ENCODE data around the gene TMEM31. TPM values are rescaled to one million over a fixed set of nuclear protein-coding genes. Genes with fewer than 3 reads are reported as not detected.
A peak's percentile ranks its signal among the peaks of the same experiment; 100 is the strongest.

Gene TMEM31, protein sequence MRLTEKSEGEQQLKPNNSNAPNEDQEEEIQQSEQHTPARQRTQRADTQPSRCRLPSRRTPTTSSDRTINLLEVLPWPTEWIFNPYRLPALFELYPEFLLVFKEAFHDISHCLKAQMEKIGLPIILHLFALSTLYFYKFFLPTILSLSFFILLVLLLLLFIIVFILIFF
- total RNA-seq, result not detected

DNA sequence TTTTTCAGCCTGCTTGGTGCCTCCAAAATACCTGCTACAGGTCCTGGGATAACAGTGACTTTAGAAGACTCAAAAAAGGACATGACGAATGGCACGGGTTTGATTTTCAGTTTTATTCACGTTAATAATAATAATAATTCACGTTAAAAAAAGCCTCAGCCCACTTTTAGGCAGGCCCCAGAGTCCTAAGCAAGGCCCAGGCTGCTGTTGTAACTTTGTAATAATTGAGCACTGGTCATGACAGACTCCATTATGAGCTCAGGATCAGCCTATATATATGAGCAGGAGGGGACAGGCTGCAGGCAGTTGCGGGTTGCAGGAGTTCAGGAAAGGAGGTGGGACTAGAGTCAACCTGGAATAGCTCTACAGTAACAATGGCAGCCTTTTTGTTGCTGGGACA is at the start of gene TMEM31:
Gene TMEM31, plus strand, starts transcription at position 301 of the 400 bp plus-strand sequence. CDS start 1,350 bp downstream, outside the sequence.
- H3K36me3 ChIP-seq, result no peaks in the 10 kb centered on the region
- intact Hi-C loops (cut with DNase I), result no loop called here
- no peak for DNase-seq (ENCODE audit: extremely low spot score)
- no peaks in the 10 kb centered on the region for H3K27me3 ChIP-seq
- no peak for TF ChIP-seq POLR2AphosphoS5 (IDR thresholded peaks at IDR 0.05)
- TF ChIP-seq EP300 (IDR thresholded peaks at IDR 0.05), result no peak
- TF ChIP-seq POLR2A (IDR thresholded peaks at IDR 0.05; ENCODE audit: low read depth), result no peak
- TF ChIP-seq, protein P1, sequence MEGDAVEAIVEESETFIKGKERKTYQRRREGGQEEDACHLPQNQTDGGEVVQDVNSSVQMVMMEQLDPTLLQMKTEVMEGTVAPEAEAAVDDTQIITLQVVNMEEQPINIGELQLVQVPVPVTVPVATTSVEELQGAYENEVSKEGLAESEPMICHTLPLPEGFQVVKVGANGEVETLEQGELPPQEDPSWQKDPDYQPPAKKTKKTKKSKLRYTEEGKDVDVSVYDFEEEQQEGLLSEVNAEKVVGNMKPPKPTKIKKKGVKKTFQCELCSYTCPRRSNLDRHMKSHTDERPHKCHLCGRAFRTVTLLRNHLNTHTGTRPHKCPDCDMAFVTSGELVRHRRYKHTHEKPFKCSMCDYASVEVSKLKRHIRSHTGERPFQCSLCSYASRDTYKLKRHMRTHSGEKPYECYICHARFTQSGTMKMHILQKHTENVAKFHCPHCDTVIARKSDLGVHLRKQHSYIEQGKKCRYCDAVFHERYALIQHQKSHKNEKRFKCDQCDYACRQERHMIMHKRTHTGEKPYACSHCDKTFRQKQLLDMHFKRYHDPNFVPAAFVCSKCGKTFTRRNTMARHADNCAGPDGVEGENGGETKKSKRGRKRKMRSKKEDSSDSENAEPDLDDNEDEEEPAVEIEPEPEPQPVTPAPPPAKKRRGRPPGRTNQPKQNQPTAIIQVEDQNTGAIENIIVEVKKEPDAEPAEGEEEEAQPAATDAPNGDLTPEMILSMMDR (IDR thresholded peaks at IDR 0.05), result no peak
- no peaks in the 10 kb centered on the region for H3K4me1 ChIP-seq
- H3K9me3 ChIP-seq, result no peaks in the 10 kb centered on the region
- 78% methylated on average over 5 of the region's 5 CpGs for WGBS
- H3K27ac ChIP-seq (replicated peaks in 1 of 4), result no peak within 1 kb of the TSS
- no peak within 1 kb of the TSS for H3K4me3 ChIP-seq

DNA sequence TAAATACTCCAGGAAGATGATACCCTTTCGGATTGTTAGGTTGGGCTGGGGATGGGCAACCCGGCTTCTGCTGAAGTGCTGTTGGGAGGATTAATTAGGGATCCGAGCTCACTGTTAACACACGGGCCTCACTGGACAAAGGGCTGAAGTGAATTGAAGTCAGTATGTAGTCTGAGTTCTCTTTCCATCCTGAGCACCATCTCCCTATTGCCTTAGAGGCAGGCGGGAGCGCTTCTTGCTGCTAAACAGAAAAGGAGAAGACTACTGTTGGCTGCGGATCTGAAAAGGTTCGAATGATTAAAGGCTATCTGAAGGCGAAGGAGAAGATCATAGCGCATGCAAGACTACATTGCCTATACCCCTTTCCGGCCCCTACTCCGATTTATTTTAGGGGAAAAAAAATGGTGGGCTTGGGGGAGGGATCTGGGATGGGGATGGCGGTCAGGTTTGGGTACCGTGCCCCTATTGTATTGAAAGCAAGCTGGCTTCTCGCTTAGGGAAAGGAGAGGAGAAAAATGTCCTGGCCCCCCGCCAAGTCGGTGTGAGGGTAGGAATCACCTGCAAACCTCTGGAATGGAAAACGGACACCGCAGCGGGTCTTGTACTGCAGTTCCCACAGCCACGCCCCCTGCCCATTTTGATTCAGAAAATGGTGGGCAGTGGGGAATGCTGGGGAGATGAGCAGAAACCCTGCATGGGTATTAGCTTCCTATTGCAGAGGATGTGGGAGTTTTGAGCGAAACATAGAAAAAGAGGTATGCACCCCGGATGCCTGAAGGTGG is 46.5 kb upstream of the TMEM31 start:
- peak overlapping the region in 1 of 4 donors; percentile 24 for H3K4me3 ChIP-seq
- no peaks in the 10 kb centered on the region for H3K36me3 ChIP-seq
- 38% methylated on average over 23 of the region's 23 CpGs for WGBS
- H3K27me3 ChIP-seq, result peaks cover 0 to 5% (median 0%) of the 10 kb centered on the region in 4 donors
- intact Hi-C loops (cut with DNase I), result no loop called here
- TF ChIP-seq EP300 (IDR thresholded peaks at IDR 0.05), result no peak
- DNase-seq (ENCODE audit: extremely low spot score), result no peak
- H3K9me3 ChIP-seq, result no peaks in the 10 kb centered on the region
- H3K4me1 ChIP-seq, result no peaks in the 10 kb centered on the region
- no peak overlapping the region for H3K27ac ChIP-seq (replicated peaks in 1 of 4)

DNA sequence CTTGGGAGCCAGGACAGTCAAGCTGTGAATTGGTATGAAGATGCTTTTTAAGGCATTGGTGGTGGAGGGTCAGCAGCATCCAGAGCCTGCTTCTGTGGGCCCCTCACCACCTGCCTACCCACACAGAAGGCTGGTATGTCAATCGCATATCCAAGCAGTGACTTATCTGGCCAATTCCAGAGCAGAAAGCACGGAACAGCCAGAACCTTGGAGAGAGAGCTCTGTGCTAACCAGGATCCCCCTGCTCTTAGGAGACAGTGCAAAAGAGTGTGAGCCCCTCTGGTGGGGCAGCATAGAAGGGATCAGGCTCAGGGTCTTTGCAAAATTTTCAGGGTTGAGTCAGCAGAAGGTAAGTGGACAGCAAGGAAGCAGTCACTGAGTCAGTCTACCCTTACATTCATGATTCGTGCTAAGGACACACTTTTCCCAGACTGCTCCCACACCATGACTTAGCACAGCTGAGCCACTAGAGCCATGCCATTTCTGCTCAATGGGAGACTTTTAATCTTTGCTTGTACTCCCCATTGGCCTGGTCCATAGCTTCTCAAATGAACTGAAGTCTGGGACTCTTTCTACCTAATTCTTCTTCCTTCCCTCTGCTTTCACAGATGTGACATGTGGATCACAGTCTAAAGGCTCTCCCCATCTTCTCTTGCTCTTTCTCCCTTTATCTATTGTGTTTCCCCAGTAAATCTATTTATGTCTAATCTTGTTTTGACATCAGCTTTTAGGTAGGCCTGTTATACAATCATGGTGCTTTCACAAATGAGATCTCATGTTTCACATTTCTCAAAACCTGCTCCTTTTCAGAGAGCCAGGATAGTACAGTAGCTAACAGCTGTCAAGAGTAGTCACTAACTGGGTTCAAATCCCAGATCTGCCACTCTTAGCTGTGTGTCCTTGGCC is 44.3 kb upstream of the TMEM31 start:
- TF ChIP-seq POLR2AphosphoS5 (IDR thresholded peaks at IDR 0.05) (no peak), POLR2A (IDR thresholded peaks at IDR 0.05; ENCODE audit: low read depth) (no peak), EP300 (IDR thresholded peaks at IDR 0.05) (no peak)
- TF ChIP-seq, protein P1 (IDR thresholded peaks at IDR 0.05), result no peak
- Histone ChIP-seq H3K9me3 (no peaks in the 10 kb centered on the region), H3K36me3 (no peaks in the 10 kb centered on the region), H3K27ac (replicated peaks in 1 of 4) (no peak overlapping the region), H3K4me3 (no peak overlapping the region), H3K4me1 (no peaks in the 10 kb centered on the region), H3K27me3 (peaks cover 0 to 1% (median 0%) of the 10 kb centered on the region in 4 donors)
- intact Hi-C loops (cut with DNase I), result no loop called here
- DNase-seq (ENCODE audit: extremely low spot score), result no peak
- WGBS, result 82% methylated on average over 1 of the region's 3 CpGs

DNA sequence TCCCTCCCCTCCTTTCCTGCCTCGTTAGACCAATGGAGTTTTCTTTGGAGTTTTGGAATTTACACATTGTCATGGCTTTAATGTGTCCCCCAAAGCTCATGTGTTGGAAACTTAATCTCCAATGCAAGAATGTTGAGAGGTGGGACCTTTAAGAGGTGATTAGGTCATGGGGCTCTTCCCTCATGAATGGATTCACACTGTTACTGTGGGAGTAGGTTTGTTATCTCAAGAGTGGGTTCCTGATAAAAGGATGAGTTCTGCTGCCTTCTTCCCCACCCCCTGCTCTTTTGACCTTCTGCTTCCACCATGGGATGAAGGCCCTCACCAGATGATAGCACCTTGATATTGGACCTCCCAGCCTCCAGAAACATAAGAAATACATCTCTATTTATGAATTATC is 41.0 kb upstream of the TMEM31 start:
- 77% methylated on average over 1 of the region's 1 CpG for WGBS

More for the DNA sequence above, 41.0 kb upstream of the TMEM31 start:
- Histone ChIP-seq H3K27me3 (no peaks in the 10 kb centered on the region), H3K4me3 (no peak overlapping the region), H3K4me1 (peaks cover 0 to 2% (median 0%) of the 10 kb centered on the region in 4 donors), H3K9me3 (no peaks in the 10 kb centered on the region), H3K36me3 (peaks cover 0 to 5% (median 0%) of the 10 kb centered on the region in 4 donors), H3K27ac (replicated peaks in 1 of 4) (no peak overlapping the region)
- intact Hi-C loops (cut with DNase I), result loop anchor here (5.0 kb wide), 1 partner anchor 32 kb away; no protein-coding TSS in a partner anchor
- TF ChIP-seq, protein P1 (IDR thresholded peaks at IDR 0.05), result no peak
- no peak for TF ChIP-seq POLR2A (IDR thresholded peaks at IDR 0.05; ENCODE audit: low read depth)
- no peak for TF ChIP-seq EP300 (IDR thresholded peaks at IDR 0.05)
- TF ChIP-seq POLR2AphosphoS5 (IDR thresholded peaks at IDR 0.05), result no peak
- DNase-seq (ENCODE audit: extremely low spot score), result no peak

Data from esophagus muscularis mucosa (tissue), 4 donors.